IPS DF 4.7 (cell line): Measurements from ENCODE around the gene LHFPL2.
"Not testable (repeated sequence)": the region's sequence is repeated elsewhere in the genome, so short reads cannot be mapped to it uniquely, and the experiment has no call there.

Experiments
- DNase-seq: peaks from one replicate; pipeline ENCODE4 v3.0.0-alpha.2; 2013; ENCODE audit warnings: low spot score; ENCODE audit errors: extremely low read depth

LHFPL2 gene

GRCh38 chr5:78621291-78621738 is 27.3 kb downstream of the LHFPL2 start:
- no peak for DNase-seq

DNA sequence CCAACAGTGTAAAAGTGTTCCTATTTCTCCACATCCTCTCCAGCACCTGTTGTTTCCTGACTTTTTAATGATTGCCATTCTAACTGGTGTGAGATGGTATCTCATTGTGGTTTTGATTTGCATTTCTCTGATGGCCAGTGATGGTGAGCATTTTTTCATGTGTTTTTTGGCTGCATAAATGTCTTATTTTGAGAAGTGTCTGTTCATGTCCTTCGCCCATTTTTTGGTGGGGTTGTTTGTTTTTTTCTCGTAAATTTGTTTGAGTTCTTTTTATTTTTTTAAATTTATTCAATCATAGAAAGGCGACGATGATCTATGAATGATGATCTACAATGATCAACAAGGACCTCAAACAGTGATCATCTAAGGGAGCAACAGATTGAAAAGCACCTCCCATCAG is 28.5 kb downstream of the LHFPL2 start:
- DNase-seq, result not testable (repeated sequence)

DNA sequence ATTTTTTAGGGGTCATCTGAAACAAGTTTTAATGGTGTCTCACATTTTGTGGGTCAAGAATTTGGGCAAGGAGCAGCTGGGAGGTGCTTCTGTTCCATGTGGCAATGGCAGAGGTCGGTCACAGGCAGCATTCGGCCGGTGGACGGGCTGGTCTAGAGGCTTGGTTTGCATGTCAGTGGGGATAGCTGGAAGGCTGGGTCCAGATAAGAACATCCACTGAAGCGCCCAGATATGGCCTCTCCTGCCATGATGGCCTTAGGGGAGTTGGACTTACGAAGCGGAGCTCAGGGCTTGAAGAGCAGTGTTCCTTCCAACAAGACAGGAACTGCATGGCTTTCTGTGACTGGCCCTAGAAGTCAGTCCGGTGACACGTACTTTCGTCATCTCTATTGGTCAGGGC is 30.3 kb downstream of the LHFPL2 start:
- no peak for DNase-seq

GRCh38 chr5:78615697-78616096 is 32.9 kb downstream of the LHFPL2 start:
- no peak for DNase-seq

GRCh38 chr5:78614816-78615215 is 33.8 kb downstream of the LHFPL2 start:
- no peak for DNase-seq

GRCh38 chr5:78613756-78614155 is 34.8 kb downstream of the LHFPL2 start:
- no peak for DNase-seq

- no peak for DNase-seq
Measured at GRCh38 chr5:78613151-78613533, 35.4 kb downstream of the LHFPL2 start.

DNA sequence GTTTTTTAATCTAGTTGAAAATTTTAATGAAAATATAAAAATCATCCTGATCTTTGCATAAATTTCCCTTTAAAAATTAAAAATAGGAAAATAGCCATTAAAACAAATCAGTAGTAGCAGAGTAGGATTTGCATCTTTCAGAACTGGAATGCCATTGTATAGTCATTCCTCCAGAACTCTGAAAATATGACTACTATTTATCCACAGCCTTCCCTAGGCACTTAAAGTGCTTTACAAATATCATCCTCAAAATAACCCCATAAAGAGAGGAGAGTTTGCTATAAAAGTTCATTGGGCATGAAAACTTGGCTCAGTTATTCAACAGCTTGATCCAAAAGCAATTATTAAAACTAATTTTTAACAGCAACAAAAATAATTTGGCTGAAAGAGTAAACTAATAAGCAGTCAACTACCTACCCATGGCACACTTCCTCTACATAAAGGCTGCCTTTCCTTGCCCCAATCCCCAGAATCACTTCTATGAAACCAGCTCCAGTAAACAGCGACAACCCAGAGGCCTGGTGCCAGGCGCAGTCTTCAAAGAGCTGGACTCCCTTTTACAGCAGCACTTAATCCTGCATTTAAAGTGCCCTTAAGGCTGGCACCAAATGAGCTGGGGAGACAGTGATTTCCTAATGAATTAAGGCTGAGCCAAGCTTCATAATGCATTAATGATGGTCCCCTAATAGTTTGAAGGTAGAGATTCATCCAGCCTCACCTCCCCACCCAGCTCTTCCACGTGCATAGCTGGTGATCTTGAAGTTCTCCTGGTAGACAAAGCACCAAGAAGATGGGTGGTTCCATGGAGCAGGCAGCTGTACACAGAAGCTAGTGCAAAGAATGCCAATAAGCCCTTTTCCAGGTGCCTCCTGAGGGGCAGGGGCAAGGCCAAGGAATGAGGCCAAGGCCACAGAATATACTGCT is 36.1 kb downstream of the LHFPL2 start:
- no peak for DNase-seq

- peak; percentile 38 for DNase-seq
Measured at GRCh38 chr5:78611126-78611605, 37.4 kb downstream of the LHFPL2 start.

DNA sequence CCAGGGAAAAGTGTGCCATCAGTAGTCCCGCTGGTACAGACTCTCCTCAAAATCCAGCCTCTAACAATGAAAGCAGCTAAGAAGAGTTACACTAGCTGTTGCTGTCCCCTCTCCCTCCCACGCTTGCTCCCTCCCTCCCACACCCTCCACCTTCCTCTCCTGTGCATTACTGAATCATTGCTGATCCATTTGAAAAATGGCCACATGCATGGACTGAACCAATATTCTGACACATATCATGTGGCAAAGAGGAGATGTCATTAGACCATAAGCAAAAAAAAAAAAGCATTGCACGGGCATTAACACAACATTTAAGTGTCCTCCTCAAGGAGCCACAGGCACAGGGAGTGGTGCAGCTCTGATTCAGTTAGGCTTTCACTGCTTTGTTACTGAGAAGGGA is 37.9 kb downstream of the LHFPL2 start:
- DNase-seq, result no peak

DNA sequence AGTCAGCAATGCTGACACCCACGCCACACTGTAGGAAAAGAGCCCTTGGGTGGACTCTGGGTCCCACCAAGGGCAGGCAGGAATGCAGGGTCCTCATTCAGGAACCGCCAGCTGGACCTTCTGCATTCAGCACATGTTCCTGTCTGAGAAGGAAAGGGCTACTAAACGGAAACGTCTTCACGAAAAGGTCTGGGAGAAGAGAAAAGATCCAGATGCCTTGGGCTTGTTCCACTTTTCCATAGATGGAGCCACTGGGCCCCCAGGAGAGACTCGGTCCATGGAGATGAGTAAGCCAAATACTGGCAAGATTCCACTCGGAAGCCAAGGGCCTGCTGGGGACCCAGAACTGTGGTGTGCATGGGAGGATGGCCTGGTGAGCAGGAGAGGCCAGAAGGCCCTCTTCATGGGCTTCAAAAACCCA is 38.4 kb downstream of the LHFPL2 start:
- DNase-seq, result no peak

- DNase-seq, result no peak
Measured at GRCh38 chr5:78607864-78608263, 40.7 kb downstream of the LHFPL2 start.

DNA sequence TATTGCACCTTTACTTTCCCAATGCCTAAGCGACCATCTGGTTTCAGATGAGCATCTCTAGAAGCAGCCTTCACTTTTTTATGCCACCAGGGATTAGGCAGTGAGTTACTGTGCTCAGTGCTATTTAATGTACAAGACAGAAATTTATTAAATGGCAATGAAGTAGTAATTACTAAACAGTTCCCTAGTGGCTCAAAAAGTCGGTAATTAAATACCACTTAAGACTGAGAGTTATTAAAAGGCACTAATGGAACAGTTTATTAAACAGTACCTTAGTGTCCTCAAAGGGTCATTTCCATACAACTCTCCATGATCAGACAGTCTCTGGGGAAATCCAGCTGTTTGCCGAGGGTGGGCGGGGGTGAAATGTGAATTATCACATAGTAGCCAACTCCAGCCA is 42.3 kb downstream of the LHFPL2 start:
- DNase-seq, result no peak

- no peak for DNase-seq
Measured at GRCh38 chr5:78605611-78606010, 43.0 kb downstream of the LHFPL2 start.

GRCh38 chr5:78604689-78605285 is 43.8 kb downstream of the LHFPL2 start:
- DNase-seq, result no peak

- DNase-seq, result no peak
Measured at GRCh38 chr5:78603636-78604175, 44.9 kb downstream of the LHFPL2 start.

DNA sequence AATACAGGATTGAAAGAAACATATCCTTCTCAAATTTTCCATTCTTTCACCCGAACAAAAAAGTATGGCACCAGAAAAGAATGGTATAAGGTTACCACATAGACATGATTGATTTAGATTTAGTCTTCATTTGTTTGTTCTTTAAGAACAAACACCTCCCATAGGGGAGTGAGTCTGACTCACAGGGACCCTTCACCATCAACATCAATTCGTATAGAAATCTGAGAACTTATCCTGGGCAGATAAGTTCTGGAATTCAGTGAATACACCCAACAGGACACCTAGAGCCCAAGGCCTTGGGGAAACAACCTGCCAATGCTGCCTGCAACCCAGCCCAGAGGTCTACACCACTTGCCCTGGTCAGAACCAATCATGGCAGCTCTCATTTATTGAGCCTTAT is 46.2 kb downstream of the LHFPL2 start:
- no peak for DNase-seq

GRCh38 chr5:78601559-78602314 is 46.8 kb downstream of the LHFPL2 start:
- no peak for DNase-seq

GRCh38 chr5:78600687-78601414 is 47.7 kb downstream of the LHFPL2 start:
- no peak for DNase-seq

DNA sequence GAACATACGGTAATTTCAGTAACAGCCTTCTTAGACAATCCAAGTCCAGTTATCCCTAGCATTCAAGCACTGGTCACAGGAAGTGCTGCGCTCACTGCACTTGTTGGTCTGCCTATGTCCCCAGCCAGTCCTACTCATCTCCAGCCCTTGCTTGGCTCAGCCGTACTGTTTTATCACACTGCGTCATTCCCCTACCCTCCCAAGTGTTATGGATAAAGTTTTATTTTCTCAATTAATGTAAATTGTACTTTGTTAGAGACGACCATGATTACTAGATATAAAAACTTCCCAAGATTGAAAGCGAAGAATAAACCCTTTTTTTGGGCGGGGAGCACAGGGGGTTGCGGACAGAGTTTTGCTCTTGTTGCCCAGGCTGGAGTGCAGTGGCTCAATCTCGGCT is 49.6 kb downstream of the LHFPL2 start:
- no peak for DNase-seq

DNA sequence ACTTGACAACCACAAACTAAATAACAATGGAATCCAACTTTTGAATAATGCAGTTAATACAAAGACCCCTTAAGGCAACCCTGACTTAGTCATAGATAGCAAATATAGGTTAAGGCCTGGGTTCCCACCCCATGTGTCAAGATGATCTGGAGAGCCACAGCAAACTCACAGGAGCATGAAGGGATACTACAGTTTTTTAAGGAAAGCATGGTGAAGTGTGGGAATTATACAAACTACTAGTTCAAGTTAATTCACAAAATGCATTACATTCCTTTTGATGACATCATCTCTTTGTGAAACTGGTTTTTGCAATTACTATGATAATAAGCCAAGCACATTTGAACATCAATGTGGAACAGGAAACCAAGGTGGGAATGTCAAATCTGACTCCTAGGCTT is 50.6 kb downstream of the LHFPL2 start:
- no peak for DNase-seq
